ENCODE data around the gene MYH11. TPM values are rescaled to one million over a fixed set of nuclear protein-coding genes. Genes with fewer than 3 reads are reported as not detected.

MYH11 gene
- total RNA-seq, 1 donor from 2014 or later = 694 TPM

DNA sequence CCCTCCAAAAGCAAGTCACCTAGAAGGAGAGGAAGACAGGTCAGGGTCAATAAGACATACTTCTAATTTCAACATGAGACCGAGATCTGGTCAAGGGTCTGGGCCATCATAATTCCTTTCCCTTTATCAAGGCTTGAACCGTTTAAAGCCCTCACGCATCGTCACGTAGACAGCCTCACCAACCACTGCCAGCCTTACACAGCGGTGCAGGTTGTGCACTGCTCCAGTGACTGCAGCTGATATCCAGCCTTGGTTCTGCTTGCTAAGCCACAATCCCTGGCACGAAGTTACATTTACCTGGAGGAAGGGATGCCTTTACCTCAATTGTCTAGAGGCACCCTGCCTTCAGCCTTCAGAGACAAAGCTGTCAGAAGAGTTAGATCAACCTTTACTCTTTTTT lies 85.1 kb downstream of the MYH11 start:
- intact Hi-C loops (cut with DNase I) = no loop called here
- no peaks in the 10 kb centered on the region for H3K27me3 ChIP-seq
- no peak for DNase-seq (ENCODE audit: low spot score in 2 of 2)
- peak overlapping the region; percentile 75 to 83 for H3K27ac ChIP-seq
- peaks cover 22 to 61% of the 10 kb centered on the region in 2 donors for H3K4me1 ChIP-seq
- H3K4me3 ChIP-seq = no peak overlapping the region
- no peaks in the 10 kb centered on the region for H3K9me3 ChIP-seq
- TF ChIP-seq, protein P1, sequence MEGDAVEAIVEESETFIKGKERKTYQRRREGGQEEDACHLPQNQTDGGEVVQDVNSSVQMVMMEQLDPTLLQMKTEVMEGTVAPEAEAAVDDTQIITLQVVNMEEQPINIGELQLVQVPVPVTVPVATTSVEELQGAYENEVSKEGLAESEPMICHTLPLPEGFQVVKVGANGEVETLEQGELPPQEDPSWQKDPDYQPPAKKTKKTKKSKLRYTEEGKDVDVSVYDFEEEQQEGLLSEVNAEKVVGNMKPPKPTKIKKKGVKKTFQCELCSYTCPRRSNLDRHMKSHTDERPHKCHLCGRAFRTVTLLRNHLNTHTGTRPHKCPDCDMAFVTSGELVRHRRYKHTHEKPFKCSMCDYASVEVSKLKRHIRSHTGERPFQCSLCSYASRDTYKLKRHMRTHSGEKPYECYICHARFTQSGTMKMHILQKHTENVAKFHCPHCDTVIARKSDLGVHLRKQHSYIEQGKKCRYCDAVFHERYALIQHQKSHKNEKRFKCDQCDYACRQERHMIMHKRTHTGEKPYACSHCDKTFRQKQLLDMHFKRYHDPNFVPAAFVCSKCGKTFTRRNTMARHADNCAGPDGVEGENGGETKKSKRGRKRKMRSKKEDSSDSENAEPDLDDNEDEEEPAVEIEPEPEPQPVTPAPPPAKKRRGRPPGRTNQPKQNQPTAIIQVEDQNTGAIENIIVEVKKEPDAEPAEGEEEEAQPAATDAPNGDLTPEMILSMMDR (IDR thresholded peaks at IDR 0.05) = no peak
- peaks cover 58 to 81% of the 10 kb centered on the region in 2 donors for H3K36me3 ChIP-seq

DNA sequence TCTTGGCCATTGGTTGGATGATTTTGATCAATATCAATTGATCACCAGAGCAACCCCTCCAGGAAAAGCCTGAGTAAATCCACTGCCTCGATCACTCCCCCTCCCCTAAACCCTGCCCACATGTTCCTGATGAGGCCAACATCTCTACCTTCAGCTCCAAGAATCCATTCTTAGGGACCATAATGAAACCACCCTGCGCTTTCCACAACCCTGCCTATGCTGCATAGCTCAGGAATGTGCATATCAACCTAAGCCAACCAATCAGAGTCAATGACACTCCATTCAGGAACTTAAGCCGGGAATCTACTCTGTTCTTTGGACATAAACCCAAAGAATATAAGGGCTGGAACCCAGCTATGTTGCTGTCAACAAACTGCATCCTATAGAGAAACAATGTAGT lies 86.3 kb downstream of the MYH11 start:
- TF ChIP-seq, protein P1 (IDR thresholded peaks at IDR 0.05) = no peak
- H3K27ac ChIP-seq = peak overlapping the region; percentile 75 to 83
- peak in 1 of 2 donors; percentile 75 for DNase-seq (ENCODE audit: low spot score in 2 of 2)
- H3K4me1 ChIP-seq = peaks cover 25 to 55% of the 10 kb centered on the region in 2 donors
- H3K9me3 ChIP-seq = no peaks in the 10 kb centered on the region
- intact Hi-C loops (cut with DNase I) = loop anchor here (1.0 kb wide), 1 partner anchor 37 kb away; no protein-coding TSS in a partner anchor
- peaks cover 56 to 81% of the 10 kb centered on the region in 2 donors for H3K36me3 ChIP-seq
- no peak overlapping the region for H3K4me3 ChIP-seq
- H3K27me3 ChIP-seq = no peaks in the 10 kb centered on the region

DNA sequence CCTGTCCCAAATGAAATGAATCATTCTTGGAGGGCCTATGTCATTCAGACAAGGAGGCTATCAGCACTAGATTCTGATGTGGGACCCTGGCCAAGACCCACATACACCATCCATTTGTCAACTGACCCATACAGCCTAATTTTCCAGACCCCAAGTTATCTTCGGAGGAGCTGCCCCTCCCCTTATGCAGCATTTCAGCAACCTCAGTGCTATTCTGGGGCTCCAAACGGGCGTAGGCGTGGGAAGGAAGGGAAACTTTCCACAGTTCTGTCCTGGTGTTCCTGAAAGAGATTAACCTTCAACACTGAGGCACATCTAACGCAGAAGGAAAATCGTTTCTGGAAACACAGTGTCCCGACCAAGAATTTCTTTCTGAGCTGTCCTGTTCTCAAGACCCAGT lies 86.7 kb downstream of the MYH11 start:
- H3K4me1 ChIP-seq = peaks cover 25 to 51% of the 10 kb centered on the region in 2 donors
- peak in 1 of 2 donors; percentile 80 for DNase-seq (ENCODE audit: low spot score in 2 of 2)
- no peaks in the 10 kb centered on the region for H3K27me3 ChIP-seq
- TF ChIP-seq, protein P1 (IDR thresholded peaks at IDR 0.05) = no peak
- H3K36me3 ChIP-seq = peaks cover 55 to 81% of the 10 kb centered on the region in 2 donors
- no peak overlapping the region for H3K4me3 ChIP-seq
- intact Hi-C loops (cut with DNase I) = loop anchor here (1.0 kb wide), 1 partner anchor 37 kb away; no protein-coding TSS in a partner anchor
- H3K27ac ChIP-seq = peak overlapping the region; percentile 75 to 83
- H3K9me3 ChIP-seq = no peaks in the 10 kb centered on the region

DNA sequence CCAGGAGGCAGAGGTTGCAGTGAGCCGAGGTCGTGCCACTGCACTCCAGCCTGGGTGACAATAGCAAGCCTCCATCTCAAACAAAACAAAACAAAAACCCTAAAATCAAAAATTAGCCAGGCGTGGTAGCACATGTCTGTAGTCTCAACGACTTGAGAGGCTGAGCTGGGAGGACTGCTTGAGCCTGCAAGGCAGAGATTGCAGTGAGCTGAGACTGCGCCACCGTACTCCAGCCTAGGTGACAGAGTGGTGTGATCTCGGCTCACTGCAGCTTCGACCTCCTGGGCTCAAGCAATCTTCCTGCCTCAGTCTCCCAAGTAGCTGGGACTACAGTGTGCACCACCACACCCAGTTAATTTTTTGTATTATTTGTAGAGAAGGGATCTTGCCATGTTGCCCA lies 87.6 kb downstream of the MYH11 start:
- H3K4me1 ChIP-seq = peaks cover 25 to 42% of the 10 kb centered on the region in 2 donors
- peaks cover 61 to 80% of the 10 kb centered on the region in 2 donors for H3K36me3 ChIP-seq
- no peaks in the 10 kb centered on the region for H3K27me3 ChIP-seq
- no peak for DNase-seq (ENCODE audit: low spot score in 2 of 2)
- intact Hi-C loops (cut with DNase I) = loop anchor here (5.0 to 10.0 kb wide), 2 partner anchors 88 to 356 kb away; partner anchors contain the start of gene MYH11
- TF ChIP-seq, protein P1 (IDR thresholded peaks at IDR 0.05) = no peak
- no peak overlapping the region for H3K4me3 ChIP-seq
- no peaks in the 10 kb centered on the region for H3K9me3 ChIP-seq
- peak overlapping the region; percentile 75 to 83 for H3K27ac ChIP-seq

DNA sequence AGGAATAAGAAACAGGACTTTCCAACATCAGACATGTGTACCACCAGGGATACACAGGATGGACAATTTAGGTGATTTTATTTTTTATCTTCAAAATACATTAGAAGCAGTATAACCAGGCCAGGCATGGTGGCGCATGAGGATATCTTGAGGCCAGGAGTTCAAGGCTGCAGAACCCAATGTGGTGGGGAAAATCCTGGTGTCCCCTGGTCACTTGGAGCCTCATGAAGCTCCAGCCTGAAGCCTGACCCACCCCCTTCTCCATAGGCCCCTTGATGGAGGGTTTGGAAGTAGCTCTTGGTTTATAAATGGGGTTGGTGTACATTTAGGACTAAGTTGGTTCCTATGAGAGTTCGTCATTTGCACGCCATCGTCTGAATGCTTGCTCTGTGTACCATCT lies 88.6 kb downstream of the MYH11 start:
- H3K4me3 ChIP-seq = no peak overlapping the region
- H3K36me3 ChIP-seq = peaks cover 71 to 83% of the 10 kb centered on the region in 2 donors
- intact Hi-C loops (cut with DNase I) = loop anchor here (5.0 to 10.0 kb wide), 2 partner anchors 89 to 357 kb away; partner anchors contain the start of gene MYH11
- TF ChIP-seq, protein P1 (IDR thresholded peaks at IDR 0.05) = no peak
- H3K4me1 ChIP-seq = peaks cover 22 to 37% of the 10 kb centered on the region in 2 donors
- DNase-seq (ENCODE audit: low spot score in 2 of 2) = no peak
- no peaks in the 10 kb centered on the region for H3K9me3 ChIP-seq
- H3K27me3 ChIP-seq = no peaks in the 10 kb centered on the region
- H3K27ac ChIP-seq = peak overlapping the region; percentile 57 to 63
